HL-60 (cell line): ENCODE data around the gene LIPT2.

ENCODE experiments used
- CTCF ChIP-seq: IDR thresholded peaks from one replicate; pipeline ENCODE4 v1.5.1; 2011; ENCODE audit warnings: low read length, control low read depth, inconsistent platforms; ENCODE audit not compliant: insufficient read depth
- SPI1 ChIP-seq: IDR thresholded peaks from 2 replicates; pipeline ENCODE4 v1.6.1; 2012; ENCODE audit warnings: low read depth, mild to moderate bottlenecking, borderline replicate concordance

GRCh38 chr11:74506823-74507222, 13.3 kb upstream of the LIPT2 start:
- TF ChIP-seq CTCF (no peak), SPI1 (no peak)
